ENCODE measurements around the gene ADGRV1.

The ADGRV1 gene

DNA sequence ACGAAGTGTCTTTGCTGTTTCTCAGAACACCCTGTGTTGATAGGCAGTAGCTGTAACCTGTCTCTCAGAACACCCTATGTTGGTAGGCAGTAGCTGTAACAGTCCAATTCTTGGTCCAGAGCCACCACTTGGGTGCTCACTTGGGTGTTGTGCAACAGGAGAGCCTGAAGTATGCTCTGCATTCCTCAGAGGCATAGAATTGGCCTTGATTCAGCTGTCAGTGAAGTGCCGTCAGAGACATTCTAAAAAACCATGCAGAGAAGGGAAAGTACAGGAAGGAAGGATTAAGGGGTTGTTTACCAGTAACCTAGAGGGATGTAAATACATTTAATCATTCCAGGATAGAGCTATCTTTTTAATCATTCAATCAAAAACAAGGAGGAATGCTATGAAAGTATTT, 593.4 kb downstream of the ADGRV1 start:
- TF ChIP-seq JUND (IDR thresholded peaks at IDR 0.05; ENCODE audit: low read depth) = no peak
- in situ Hi-C loops (cut with HindIII; ENCODE audit: low pct_unique_long_range_greater_than_20kb, low sequenced_read_pairs) = no loop called here
- DNase-seq (ENCODE audit: low read depth in 1 of 2, low spot score in 1 of 2) = peak; percentile 66 to 89

DNA sequence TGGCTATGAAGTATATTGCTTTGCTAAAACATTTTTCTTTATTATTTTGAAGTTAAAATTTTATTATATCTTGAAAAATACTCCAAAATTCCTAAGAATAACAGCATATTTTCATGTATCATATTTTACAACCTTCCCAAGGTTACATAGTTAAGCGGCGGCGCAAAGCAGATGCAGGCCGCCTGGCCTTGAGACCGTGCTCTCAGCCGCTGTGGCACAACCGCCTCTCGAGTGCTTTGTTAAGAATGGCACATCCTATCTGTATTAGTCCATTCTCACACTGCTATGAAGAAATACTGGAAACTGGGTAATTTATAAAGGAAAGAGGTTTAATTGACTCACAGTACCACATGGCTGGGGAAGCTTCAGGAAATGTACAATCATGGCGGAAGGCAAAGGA, 595.7 kb downstream of the ADGRV1 start:
- TF ChIP-seq JUND (IDR thresholded peaks at IDR 0.05; ENCODE audit: low read depth) = no peak
- DNase-seq (ENCODE audit: low read depth in 1 of 2, low spot score in 1 of 2) = no peak
- in situ Hi-C loops (cut with HindIII; ENCODE audit: low pct_unique_long_range_greater_than_20kb, low sequenced_read_pairs) = no loop called here

DNA sequence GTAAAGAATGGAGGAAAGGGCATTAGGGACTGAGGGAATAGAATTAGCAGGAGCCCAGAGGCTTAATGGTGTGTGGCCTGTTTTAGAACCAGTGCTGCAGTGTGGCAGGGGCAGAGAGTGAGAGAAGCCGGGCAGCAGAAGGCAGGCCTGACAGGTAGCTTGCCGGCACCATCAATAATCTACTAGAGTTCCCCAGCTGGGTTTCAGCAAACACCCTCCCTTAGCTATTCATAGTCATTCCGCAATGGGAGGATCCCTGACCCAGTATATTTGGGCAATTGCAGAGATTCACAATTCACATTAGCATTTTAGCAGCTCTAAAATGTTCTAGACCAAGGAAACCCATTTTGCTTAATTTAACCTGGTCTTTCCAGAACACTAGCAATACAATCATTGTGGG, 596.7 kb downstream of the ADGRV1 start:
- TF ChIP-seq JUND (IDR thresholded peaks at IDR 0.05; ENCODE audit: low read depth) = no peak
- DNase-seq (ENCODE audit: low read depth in 1 of 2, low spot score in 1 of 2) = no peak
- in situ Hi-C loops (cut with HindIII; ENCODE audit: low pct_unique_long_range_greater_than_20kb, low sequenced_read_pairs) = no loop called here

DNA sequence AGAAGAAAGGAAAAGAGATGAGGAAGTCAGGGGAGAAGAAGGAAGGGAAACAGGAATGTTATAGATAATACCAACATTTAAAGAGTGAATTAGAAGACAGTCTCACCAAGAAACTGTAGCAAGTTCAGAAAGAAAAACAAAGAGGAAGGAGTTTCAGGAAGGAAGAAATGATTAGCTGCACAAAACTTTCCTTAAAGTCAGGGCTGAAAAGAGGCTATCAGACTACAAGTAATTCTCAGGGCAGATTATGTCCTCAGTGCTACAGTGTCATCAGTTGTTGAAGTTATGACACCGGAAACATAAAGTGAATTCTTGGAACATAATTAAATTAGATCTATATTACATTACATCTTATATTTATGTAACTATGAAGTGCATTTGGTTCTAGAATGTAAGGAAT, 597.6 kb downstream of the ADGRV1 start:
- in situ Hi-C loops (cut with HindIII; ENCODE audit: low pct_unique_long_range_greater_than_20kb, low sequenced_read_pairs) = no loop called here
- TF ChIP-seq JUND (IDR thresholded peaks at IDR 0.05; ENCODE audit: low read depth) = no peak

GRCh38 chr5:91158011-91158410, 599.4 kb downstream of the ADGRV1 start:
- in situ Hi-C loops (cut with HindIII; ENCODE audit: low pct_unique_long_range_greater_than_20kb, low sequenced_read_pairs) = no loop called here

More for the DNA sequence above, 597.6 kb downstream of the ADGRV1 start:
- DNase-seq (ENCODE audit: low read depth in 1 of 2, low spot score in 1 of 2) = no peak

GRCh38 chr5:91159647-91160046, 601.0 kb downstream of the ADGRV1 start:
- in situ Hi-C loops (cut with HindIII; ENCODE audit: low pct_unique_long_range_greater_than_20kb, low sequenced_read_pairs) = no loop called here
- no peak for TF ChIP-seq JUND (IDR thresholded peaks at IDR 0.05; ENCODE audit: low read depth)
- DNase-seq (ENCODE audit: low read depth in 1 of 2, low spot score in 1 of 2) = no peak

More at GRCh38 chr5:91158011-91158410, 599.4 kb downstream of the ADGRV1 start:
- no peak for TF ChIP-seq JUND (IDR thresholded peaks at IDR 0.05; ENCODE audit: low read depth)
- DNase-seq (ENCODE audit: low read depth in 1 of 2, low spot score in 1 of 2) = no peak

DNA sequence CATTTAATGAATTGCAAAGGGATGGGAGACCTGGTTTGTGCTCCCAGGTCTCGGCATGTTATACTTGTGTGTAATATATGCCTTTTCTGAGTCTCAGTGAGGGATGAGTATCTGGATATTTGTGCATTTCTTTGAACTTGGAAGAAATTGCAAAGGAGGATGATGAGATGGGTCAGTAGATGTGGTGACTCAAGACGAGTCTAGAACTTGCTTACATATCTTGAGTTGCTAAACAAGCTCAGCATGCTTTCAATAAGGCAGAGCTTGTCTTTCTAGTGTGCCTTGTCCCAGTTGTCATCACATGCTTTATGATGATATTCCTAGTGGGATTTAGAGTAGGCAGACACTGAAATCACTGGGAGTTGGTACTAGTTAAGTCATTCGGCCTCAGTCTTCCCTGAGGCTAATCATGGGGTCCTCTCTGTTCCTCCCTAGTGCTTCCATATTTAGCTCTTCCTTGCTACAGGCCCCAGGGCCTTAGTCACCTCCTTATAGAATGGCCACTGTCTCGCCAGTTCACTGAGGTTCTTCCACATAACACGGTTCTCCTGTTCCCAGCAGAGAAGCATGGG, 602.2 kb downstream of the ADGRV1 start:
- TF ChIP-seq JUND (IDR thresholded peaks at IDR 0.05; ENCODE audit: low read depth) = no peak
- in situ Hi-C loops (cut with HindIII; ENCODE audit: low pct_unique_long_range_greater_than_20kb, low sequenced_read_pairs) = no loop called here
- DNase-seq (ENCODE audit: low read depth in 1 of 2, low spot score in 1 of 2) = peak in 1 of 2 experiments; percentile 34

GRCh38 chr5:91162534-91163381, 604.2 kb downstream of the ADGRV1 start:
- no peak for TF ChIP-seq JUND (IDR thresholded peaks at IDR 0.05; ENCODE audit: low read depth)
- DNase-seq (ENCODE audit: low read depth in 1 of 2, low spot score in 1 of 2) = peak in 1 of 2 experiments; percentile 79
- in situ Hi-C loops (cut with HindIII; ENCODE audit: low pct_unique_long_range_greater_than_20kb, low sequenced_read_pairs) = no loop called here

- in situ Hi-C loops (cut with HindIII; ENCODE audit: low pct_unique_long_range_greater_than_20kb, low sequenced_read_pairs) = no loop called here
- TF ChIP-seq JUND (IDR thresholded peaks at IDR 0.05; ENCODE audit: low read depth) = no peak
- no peak for DNase-seq (ENCODE audit: low read depth in 1 of 2, low spot score in 1 of 2)
Observed at GRCh38 chr5:91164424-91164823, 605.8 kb downstream of the ADGRV1 start.

DNA sequence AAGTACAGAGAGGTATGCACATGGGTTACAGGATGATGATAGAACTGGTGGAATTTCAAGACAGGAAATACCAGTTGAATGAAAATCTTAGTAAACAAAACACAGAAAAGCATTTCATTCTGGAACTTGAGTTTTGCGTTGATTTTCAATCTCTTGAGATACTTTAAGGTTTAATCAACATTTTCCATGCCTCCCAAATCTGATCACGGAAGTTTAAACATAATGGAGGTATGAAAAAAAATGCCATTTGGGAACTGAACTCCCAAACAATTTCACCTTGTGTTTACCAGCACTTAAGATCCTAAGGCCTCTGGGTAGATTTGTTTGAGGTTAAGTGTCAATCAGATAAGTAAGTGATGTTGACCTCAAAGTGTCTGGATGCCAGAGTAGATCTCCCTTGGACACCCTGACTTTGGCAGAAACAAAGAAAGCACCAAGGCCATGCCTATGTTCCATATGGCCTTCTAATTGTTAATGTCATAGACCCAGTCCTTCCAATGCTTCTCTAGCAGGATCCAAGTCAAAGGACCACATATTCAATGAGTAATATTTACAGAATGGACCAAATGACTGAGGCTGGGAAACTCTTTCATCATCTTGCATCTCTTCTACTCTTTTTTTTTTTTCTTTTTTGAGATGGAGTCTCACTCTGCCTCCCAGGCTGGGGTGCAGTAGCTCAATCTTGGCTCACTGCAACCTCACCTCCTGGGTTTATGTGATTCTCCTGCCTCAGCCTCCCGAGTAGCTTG, 607.6 kb downstream of the ADGRV1 start:
- DNase-seq (ENCODE audit: low read depth in 1 of 2, low spot score in 1 of 2) = peak in 1 of 2 experiments; percentile 25
- in situ Hi-C loops (cut with HindIII; ENCODE audit: low pct_unique_long_range_greater_than_20kb, low sequenced_read_pairs) = no loop called here
- TF ChIP-seq JUND (IDR thresholded peaks at IDR 0.05; ENCODE audit: low read depth) = no peak

DNA sequence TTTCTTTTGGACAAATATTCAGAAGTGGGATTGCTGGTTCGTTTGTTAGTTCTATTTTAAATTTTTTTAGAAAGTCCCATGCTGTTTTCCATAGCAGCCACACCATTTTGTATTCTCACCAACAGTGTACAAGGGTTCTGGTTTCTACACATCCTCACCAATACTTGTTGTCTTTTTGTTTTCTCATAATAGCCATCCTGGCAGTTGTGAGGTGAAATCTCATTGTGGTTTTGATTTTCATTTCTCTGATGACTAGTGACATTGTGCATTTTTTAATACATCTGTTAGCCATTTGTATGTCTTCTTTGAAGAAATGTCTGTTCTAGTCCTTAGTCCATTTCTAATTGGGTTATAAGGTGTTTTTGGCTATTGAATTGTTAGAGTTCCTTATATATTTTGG, 610.3 kb downstream of the ADGRV1 start:
- DNase-seq (ENCODE audit: low read depth in 1 of 2, low spot score in 1 of 2) = no peak
- TF ChIP-seq JUND (IDR thresholded peaks at IDR 0.05; ENCODE audit: low read depth) = no peak
- in situ Hi-C loops (cut with HindIII; ENCODE audit: low pct_unique_long_range_greater_than_20kb, low sequenced_read_pairs) = no loop called here

- in situ Hi-C loops (cut with HindIII; ENCODE audit: low pct_unique_long_range_greater_than_20kb, low sequenced_read_pairs) = no loop called here
- no peak for TF ChIP-seq JUND (IDR thresholded peaks at IDR 0.05; ENCODE audit: low read depth)
Observed at GRCh38 chr5:91170266-91170665, 611.7 kb downstream of the ADGRV1 start.

DNA sequence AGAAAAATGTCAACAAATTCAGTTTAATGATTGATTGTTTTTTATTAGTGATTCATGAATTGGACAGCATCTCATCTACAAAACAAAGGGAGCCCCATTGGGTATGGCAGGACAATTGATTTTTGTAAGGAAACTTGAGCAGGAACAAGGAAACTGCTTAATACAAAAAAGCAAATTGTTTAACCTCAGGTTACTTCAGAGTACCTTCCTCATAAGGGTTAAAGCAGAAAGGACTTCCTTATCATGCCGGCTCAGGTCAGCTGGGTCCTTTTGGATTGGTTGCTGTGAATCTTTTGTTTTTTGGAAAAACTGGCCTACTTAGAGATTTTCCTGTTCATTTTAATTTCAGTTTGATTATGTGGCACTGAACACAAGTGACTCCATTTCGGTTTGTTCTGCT, 612.7 kb downstream of the ADGRV1 start:
- DNase-seq (ENCODE audit: low read depth in 1 of 2, low spot score in 1 of 2) = no peak
- in situ Hi-C loops (cut with HindIII; ENCODE audit: low pct_unique_long_range_greater_than_20kb, low sequenced_read_pairs) = no loop called here
- TF ChIP-seq JUND (IDR thresholded peaks at IDR 0.05; ENCODE audit: low read depth) = no peak

More at GRCh38 chr5:91170266-91170665, 611.7 kb downstream of the ADGRV1 start:
- DNase-seq (ENCODE audit: low read depth in 1 of 2, low spot score in 1 of 2) = no peak
